ENCODE results near the gene GSTM1.
"Not testable (repeated sequence)": the region's sequence is repeated elsewhere in the genome, so short reads cannot be mapped to it uniquely, and the experiment has no call there.

GRCh38 chr1:109676683-109677381, 10.8 kb upstream of the GSTM1 start:
- not testable (repeated sequence) for TF ChIP-seq CTCF, POLR2A (IDR thresholded peaks at IDR 0.05)
